RWPE1 (cell line): Measurements from ENCODE around the gene ZEB2.

ENCODE experiments used
- CTCF ChIA-PET: fragments of 350-600 bp; sonication (Branson Sonifier 250); formaldehyde crosslinking; extraction: SDS; loops from one replicate; lab custom pipeline; 2021; lab: Yijun Ruan, JAX
- POLR2A ChIA-PET: fragments of 400-600 bp; formaldehyde crosslinking; extraction: SDS; loops from one replicate; lab custom pipeline; 2020; ENCODE audit warnings: antibody characterized with exemption; ENCODE audit not compliant: low non-redundant PET; lab: Yijun Ruan, JAX
- DNase-seq: peaks from one replicate; pipeline ENCODE4 v3.0.0; 2012; ENCODE audit warnings: low spot score
- H3K27ac ChIP-seq: fragments of 450-650 bp; 2 replicates; pipeline ENCODE4 v1.5.1; 2017
- TF ChIP-seq, protein P1 (sequence below): fragments of 450-650 bp; conservative IDR thresholded peaks from 2 replicates; pipeline ENCODE4 v1.5.1; 2017; ENCODE audit warnings: low read depth, mild to moderate bottlenecking

ZEB2 gene

GRCh38 chr2:144404586-144405314, 115.2 kb downstream of the ZEB2 start:
- no peak overlapping the region for H3K27ac ChIP-seq
- TF ChIP-seq, protein P1, sequence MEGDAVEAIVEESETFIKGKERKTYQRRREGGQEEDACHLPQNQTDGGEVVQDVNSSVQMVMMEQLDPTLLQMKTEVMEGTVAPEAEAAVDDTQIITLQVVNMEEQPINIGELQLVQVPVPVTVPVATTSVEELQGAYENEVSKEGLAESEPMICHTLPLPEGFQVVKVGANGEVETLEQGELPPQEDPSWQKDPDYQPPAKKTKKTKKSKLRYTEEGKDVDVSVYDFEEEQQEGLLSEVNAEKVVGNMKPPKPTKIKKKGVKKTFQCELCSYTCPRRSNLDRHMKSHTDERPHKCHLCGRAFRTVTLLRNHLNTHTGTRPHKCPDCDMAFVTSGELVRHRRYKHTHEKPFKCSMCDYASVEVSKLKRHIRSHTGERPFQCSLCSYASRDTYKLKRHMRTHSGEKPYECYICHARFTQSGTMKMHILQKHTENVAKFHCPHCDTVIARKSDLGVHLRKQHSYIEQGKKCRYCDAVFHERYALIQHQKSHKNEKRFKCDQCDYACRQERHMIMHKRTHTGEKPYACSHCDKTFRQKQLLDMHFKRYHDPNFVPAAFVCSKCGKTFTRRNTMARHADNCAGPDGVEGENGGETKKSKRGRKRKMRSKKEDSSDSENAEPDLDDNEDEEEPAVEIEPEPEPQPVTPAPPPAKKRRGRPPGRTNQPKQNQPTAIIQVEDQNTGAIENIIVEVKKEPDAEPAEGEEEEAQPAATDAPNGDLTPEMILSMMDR = no peak
- ChIA-PET CTCF (no interaction called here), POLR2A (no interaction called here)
- DNase-seq = no peak

DNA sequence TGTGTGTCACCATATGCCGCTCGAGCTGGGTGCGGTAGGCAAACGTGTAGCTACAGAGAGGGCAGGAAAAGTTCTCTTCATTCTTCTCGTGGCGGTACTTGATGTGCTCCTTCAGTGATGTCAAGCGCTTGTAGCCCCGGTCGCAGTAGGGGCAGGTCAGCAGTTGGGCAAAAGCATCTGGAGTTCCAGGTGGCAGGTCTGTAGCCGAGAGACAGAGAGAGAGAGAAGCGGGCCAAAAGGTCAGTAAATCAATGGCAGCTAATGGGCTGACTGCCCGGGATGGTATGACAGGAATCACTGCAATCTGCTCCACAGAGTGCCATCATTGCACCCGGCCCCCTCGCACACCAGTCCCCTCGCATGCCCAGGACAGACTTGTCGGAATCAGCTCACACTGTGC, 116.0 kb downstream of the ZEB2 start:
- DNase-seq = no peak
- TF ChIP-seq, protein P1 = no peak
- POLR2A ChIA-PET = no interaction called here
- CTCF ChIA-PET = no interaction called here
- no peak overlapping the region for H3K27ac ChIP-seq

DNA sequence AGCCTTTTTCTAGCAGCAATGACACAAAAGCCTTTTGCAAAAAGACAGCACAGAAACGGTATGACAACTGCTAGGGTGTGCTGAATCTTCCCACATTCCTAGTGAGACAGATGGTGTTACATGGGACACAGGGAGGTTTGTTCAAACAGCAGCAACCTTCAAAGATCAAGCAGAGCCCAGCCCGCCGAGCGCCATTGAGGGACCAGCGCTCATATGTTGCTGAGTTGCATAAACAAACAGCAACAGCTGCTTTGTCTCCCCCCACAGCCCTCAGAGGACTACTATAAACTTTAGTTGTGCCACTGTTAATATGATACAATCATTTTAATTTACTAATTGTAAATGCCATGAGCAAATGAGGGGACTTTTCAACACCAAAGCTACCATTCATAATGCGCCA, 117.7 kb downstream of the ZEB2 start:
- TF ChIP-seq, protein P1 = no peak
- CTCF ChIA-PET = no interaction called here
- H3K27ac ChIP-seq = no peak overlapping the region
- DNase-seq = no peak
- POLR2A ChIA-PET = no interaction called here

DNA sequence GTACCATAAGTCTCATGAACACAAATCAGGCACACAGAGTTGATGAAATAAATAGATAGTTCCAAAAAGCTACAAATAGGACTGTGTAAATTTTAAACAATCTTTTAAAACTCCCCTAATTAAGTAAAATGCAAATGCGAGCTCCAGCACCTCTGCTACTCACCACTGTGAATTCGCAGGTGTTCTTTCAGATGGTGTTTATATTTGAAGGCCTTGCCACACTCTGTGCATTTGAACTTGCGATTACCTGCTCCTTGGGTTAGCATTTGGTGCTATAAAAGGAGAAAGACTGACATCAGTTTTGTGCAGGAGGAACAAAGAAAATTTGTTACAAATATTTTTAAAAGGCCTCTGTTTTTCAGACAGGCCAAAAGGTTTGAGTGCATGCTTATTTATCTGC, 118.9 kb downstream of the ZEB2 start:
- ChIA-PET CTCF (no interaction called here), POLR2A (no interaction called here)
- TF ChIP-seq, protein P1 = no peak
- DNase-seq = no peak
- no peak overlapping the region for H3K27ac ChIP-seq

GRCh38 chr2:144396318-144396717, 123.6 kb downstream of the ZEB2 start:
- ChIA-PET POLR2A (no interaction called here), CTCF (interaction anchor here (0.6 kb wide), 2 partner anchors 11 to 154 kb away, joined by 3 to 5 read pairs; no protein-coding TSS in a partner anchor)
- TF ChIP-seq, protein P1 = no peak
- H3K27ac ChIP-seq = no peak overlapping the region
- no peak for DNase-seq

GRCh38 chr2:144390424-144391020, 129.4 kb downstream of the ZEB2 start:
- CTCF ChIA-PET = no interaction called here

More at GRCh38 chr2:144390424-144391020, 129.4 kb downstream of the ZEB2 start:
- H3K27ac ChIP-seq = no peak overlapping the region
- DNase-seq = no peak
- TF ChIP-seq, protein P1 = no peak
- POLR2A ChIA-PET = no interaction called here
